Measurements from ENCODE around the gene RAVER2. TPM values are rescaled to one million over a fixed set of nuclear protein-coding genes. Genes with fewer than 3 reads are reported as not detected.

RAVER2 gene
- total RNA-seq, 1 experiment from 2014 or later, result 11.4 TPM

DNA sequence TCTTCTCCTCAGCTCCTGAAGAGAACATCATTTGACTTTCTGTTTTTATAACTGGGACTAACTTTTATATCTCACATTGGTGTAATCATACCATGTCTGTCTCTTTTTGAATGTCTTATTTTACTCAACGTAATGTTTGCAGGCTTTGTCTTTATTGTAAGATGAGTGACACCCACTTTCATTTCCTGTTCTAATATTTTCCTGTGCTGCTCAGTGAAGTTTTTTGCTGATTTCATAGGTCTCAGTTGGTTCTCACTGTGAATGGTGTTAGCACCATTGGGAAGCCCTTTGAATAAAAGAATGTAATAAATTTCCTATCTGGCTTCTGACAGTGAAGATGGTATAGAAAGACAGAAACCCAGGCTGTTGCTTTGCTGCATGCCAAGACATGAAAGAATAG, 84.0 kb downstream of the RAVER2 start:
- H4K20me1 ChIP-seq (ENCODE audit: low read length), result no peaks in the 10 kb centered on the region
- intact Hi-C loops (cut with micrococcal nuclease), result loop anchor here (10.0 kb wide), 1 partner anchor 444 kb away; no protein-coding TSS in a partner anchor
- H3K9me2 ChIP-seq (replicated peaks; ENCODE audit: low read length), result no peaks in the 10 kb centered on the region
- CTCF ChIA-PET, result no interaction called here
- peaks cover 8% of the 10 kb centered on the region for H3K36me3 ChIP-seq (ENCODE audit: low read depth, low read length)
- H3K4me2 ChIP-seq (ENCODE audit: low read length), result no peak overlapping the region
- H3K27ac ChIP-seq (ENCODE audit: low read length), result no peak overlapping the region
- H3K4me1 ChIP-seq (ENCODE audit: insufficient read depth, low read length), result no peaks in the 10 kb centered on the region
- no peak for ATAC-seq
- POLR2A ChIA-PET (ENCODE audit: unreplicated experiment), result no interaction called here
- DNase-seq, result no peak
- H3K9me3 ChIP-seq (ENCODE audit: low read length), result no peaks in the 10 kb centered on the region
- H3K27me3 ChIP-seq (ENCODE audit: low read length), result no peaks in the 10 kb centered on the region
- no peaks in the 10 kb centered on the region for H3F3A ChIP-seq (ENCODE audit: low read length, unreplicated experiment)
- H3K79me2 ChIP-seq (ENCODE audit: low read length), result no peaks in the 10 kb centered on the region
- H2AFZ ChIP-seq (ENCODE audit: low read length), result no peak overlapping the region
- no TSS peak for BruUV-seq (replicated peaks)
- no peak overlapping the region for H3K9ac ChIP-seq (ENCODE audit: low read length)
- H3K4me3 ChIP-seq (ENCODE audit: low read length), result no peak overlapping the region
- TF ChIP-seq EZH2phosphoT487 (IDR thresholded peaks at IDR 0.05; ENCODE audit: borderline replicate concordance, low read length), result no peak
- TF ChIP-seq, protein P1, sequence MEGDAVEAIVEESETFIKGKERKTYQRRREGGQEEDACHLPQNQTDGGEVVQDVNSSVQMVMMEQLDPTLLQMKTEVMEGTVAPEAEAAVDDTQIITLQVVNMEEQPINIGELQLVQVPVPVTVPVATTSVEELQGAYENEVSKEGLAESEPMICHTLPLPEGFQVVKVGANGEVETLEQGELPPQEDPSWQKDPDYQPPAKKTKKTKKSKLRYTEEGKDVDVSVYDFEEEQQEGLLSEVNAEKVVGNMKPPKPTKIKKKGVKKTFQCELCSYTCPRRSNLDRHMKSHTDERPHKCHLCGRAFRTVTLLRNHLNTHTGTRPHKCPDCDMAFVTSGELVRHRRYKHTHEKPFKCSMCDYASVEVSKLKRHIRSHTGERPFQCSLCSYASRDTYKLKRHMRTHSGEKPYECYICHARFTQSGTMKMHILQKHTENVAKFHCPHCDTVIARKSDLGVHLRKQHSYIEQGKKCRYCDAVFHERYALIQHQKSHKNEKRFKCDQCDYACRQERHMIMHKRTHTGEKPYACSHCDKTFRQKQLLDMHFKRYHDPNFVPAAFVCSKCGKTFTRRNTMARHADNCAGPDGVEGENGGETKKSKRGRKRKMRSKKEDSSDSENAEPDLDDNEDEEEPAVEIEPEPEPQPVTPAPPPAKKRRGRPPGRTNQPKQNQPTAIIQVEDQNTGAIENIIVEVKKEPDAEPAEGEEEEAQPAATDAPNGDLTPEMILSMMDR (conservative IDR thresholded peaks at IDR 0.05; ENCODE audit: low read depth, low read length), result no peak
- TF ChIP-seq EZH2 (IDR thresholded peaks at IDR 0.05; ENCODE audit: low read length, unreplicated experiment), result no peak

DNA sequence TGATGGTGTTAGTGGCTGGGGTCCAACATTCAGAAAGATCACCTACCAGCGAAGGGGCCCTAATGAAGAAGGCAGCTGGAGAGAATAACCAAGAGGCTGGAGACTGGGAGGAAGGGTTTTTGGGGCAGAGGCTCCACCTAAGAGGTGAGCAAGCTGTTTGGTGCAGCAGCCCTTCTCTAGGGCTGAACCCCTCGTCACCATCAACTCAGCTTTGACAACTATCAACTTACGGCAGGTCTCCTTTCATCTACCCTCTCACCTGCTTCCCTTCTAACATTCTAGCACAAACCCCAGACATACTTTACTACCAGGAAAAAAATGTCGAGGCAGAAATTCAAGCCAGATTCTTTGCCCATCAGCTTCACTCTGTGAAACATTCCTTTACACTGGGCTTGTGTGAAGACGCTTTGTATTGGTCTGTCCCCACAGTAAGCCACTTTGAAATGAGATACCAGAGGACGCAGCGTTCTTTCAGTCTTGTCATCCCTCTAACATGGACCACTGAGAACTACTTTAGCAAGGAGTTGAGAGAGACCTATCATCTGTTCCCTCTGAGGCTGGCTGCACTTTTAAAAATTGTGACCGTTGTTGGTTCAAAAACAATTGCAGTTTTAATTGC, 84.6 kb downstream of the RAVER2 start:
- DNase-seq (no peak), ATAC-seq (no peak)
- Histone ChIP-seq H3K27me3 (ENCODE audit: low read length) (no peaks in the 10 kb centered on the region), H4K20me1 (ENCODE audit: low read length) (no peaks in the 10 kb centered on the region), H3K9me2 (replicated peaks; ENCODE audit: low read length) (no peaks in the 10 kb centered on the region), H3K4me3 (ENCODE audit: low read length) (no peak overlapping the region), H3K9ac (ENCODE audit: low read length) (no peak overlapping the region), H3K27ac (ENCODE audit: low read length) (no peak overlapping the region), H3K4me1 (ENCODE audit: insufficient read depth, low read length) (0 out of 2 replicates have a peak, but pooled peaks cover 2% of the 10 kb centered on the region), H3K9me3 (ENCODE audit: low read length) (no peaks in the 10 kb centered on the region), H3K36me3 (ENCODE audit: low read depth, low read length) (peaks cover 11% of the 10 kb centered on the region), H3F3A (ENCODE audit: low read length, unreplicated experiment) (no peaks in the 10 kb centered on the region), H2AFZ (ENCODE audit: low read length) (no peak overlapping the region), H3K4me2 (ENCODE audit: low read length) (no peak overlapping the region), H3K79me2 (ENCODE audit: low read length) (no peaks in the 10 kb centered on the region)
- ChIA-PET CTCF (no interaction called here), POLR2A (ENCODE audit: unreplicated experiment) (no interaction called here)
- BruUV-seq (replicated peaks), result no TSS peak
- intact Hi-C loops (cut with micrococcal nuclease), result loop anchor here (10.0 kb wide), 1 partner anchor 445 kb away; no protein-coding TSS in a partner anchor
- TF ChIP-seq, protein P1 (conservative IDR thresholded peaks at IDR 0.05; ENCODE audit: low read depth, low read length), result no peak
- TF ChIP-seq EZH2 (IDR thresholded peaks at IDR 0.05; ENCODE audit: low read length, unreplicated experiment) (no peak), EZH2phosphoT487 (IDR thresholded peaks at IDR 0.05; ENCODE audit: borderline replicate concordance, low read length) (no peak)

DNA sequence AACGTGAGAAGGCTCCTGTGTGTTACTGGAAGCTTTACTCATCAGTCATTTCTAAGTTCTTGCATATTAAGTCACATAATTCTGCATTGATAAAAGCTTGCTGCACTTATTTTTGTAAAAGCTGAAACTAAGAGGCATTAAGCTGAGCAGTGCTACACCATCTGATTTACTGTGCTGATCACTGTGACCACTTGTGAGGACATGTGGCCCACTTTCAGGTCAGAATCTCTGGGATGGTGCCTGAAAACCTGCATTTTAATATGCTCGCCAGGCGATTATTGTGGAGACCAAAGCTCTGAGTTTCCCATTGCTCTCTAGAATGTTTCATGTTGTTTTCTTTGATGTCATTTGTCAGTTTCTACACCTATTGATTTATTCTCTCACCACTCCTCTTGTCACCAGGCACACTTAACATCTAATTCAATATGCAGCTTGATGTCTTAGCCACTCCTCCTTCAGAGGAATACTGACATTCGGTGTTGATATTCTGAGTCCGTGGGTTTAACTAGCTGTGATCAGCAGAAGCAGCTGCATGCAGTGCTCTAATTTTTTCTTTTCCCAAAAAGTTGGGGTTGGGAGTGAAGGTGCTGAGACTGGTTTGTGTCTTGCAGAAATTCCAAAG, 85.3 kb downstream of the RAVER2 start:
- ATAC-seq, result no peak
- TF ChIP-seq, protein P1 (conservative IDR thresholded peaks at IDR 0.05; ENCODE audit: low read depth, low read length), result no peak
- TF ChIP-seq EZH2 (IDR thresholded peaks at IDR 0.05; ENCODE audit: low read length, unreplicated experiment) (no peak), EZH2phosphoT487 (IDR thresholded peaks at IDR 0.05; ENCODE audit: borderline replicate concordance, low read length) (no peak)
- Histone ChIP-seq H3K4me2 (ENCODE audit: low read length) (no peak overlapping the region), H3K27ac (ENCODE audit: low read length) (no peak overlapping the region), H4K20me1 (ENCODE audit: low read length) (no peaks in the 10 kb centered on the region), H2AFZ (ENCODE audit: low read length) (no peak overlapping the region), H3K79me2 (ENCODE audit: low read length) (no peaks in the 10 kb centered on the region), H3K9ac (ENCODE audit: low read length) (no peak overlapping the region), H3K4me1 (ENCODE audit: insufficient read depth, low read length) (0 out of 2 replicates have a peak, but pooled peaks cover 8% of the 10 kb centered on the region), H3F3A (ENCODE audit: low read length, unreplicated experiment) (no peaks in the 10 kb centered on the region), H3K36me3 (ENCODE audit: low read depth, low read length) (peaks cover 11% of the 10 kb centered on the region), H3K9me3 (ENCODE audit: low read length) (no peaks in the 10 kb centered on the region), H3K27me3 (ENCODE audit: low read length) (no peaks in the 10 kb centered on the region), H3K9me2 (replicated peaks; ENCODE audit: low read length) (no peaks in the 10 kb centered on the region), H3K4me3 (ENCODE audit: low read length) (no peak overlapping the region)
- ChIA-PET POLR2A (ENCODE audit: unreplicated experiment) (no interaction called here), CTCF (no interaction called here)
- no TSS peak for BruUV-seq (replicated peaks)
- DNase-seq, result no peak
- intact Hi-C loops (cut with micrococcal nuclease), result no loop called here
